Measurements from ENCODE around the gene SGK1. TPM values are rescaled to one million over a fixed set of nuclear protein-coding genes. Genes with fewer than 3 reads are reported as not detected.

Gene SGK1
- total RNA-seq, result 91.0 to 128 TPM (median 102 TPM) in 3 replicates
- long read RNA-seq, full-length matches to known transcripts, result 124 of 159 reads
- long read RNA-seq, partial matches to known transcripts, result 6 of 159 reads
- long read RNA-seq, other reads (novel, unspliced or antisense), result 29 of 159 reads

GRCh38 chr6:134317471-134318131 lies at the start of gene SGK1:
SGK1 (minus strand) TSS chr6:134318112; CDS start chr6:134317460, 652 bp downstream.
- Mint-ChIP-seq H3K4me3 (ENCODE audit: unreplicated experiment) (peak within 1 kb of the TSS; percentile 80), H3K4me1 (ENCODE audit: low read depth) (peaks cover 22% of the 10 kb centered on the region), H3K27ac (ENCODE audit: unreplicated experiment) (no peak within 1 kb of the TSS), H3K36me3 (ENCODE audit: low read depth) (no peaks in the 10 kb centered on the region), H3K9me3 (ENCODE audit: low read depth) (no peaks in the 10 kb centered on the region), H3K27me3 (ENCODE audit: low read depth) (peaks cover 2% of the 10 kb centered on the region)
- DNase-seq (ENCODE audit: low spot score), result no peak
- TF ChIP-seq, protein P1, sequence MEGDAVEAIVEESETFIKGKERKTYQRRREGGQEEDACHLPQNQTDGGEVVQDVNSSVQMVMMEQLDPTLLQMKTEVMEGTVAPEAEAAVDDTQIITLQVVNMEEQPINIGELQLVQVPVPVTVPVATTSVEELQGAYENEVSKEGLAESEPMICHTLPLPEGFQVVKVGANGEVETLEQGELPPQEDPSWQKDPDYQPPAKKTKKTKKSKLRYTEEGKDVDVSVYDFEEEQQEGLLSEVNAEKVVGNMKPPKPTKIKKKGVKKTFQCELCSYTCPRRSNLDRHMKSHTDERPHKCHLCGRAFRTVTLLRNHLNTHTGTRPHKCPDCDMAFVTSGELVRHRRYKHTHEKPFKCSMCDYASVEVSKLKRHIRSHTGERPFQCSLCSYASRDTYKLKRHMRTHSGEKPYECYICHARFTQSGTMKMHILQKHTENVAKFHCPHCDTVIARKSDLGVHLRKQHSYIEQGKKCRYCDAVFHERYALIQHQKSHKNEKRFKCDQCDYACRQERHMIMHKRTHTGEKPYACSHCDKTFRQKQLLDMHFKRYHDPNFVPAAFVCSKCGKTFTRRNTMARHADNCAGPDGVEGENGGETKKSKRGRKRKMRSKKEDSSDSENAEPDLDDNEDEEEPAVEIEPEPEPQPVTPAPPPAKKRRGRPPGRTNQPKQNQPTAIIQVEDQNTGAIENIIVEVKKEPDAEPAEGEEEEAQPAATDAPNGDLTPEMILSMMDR (IDR thresholded peaks at IDR 0.05), result peak; percentile 46

DNA sequence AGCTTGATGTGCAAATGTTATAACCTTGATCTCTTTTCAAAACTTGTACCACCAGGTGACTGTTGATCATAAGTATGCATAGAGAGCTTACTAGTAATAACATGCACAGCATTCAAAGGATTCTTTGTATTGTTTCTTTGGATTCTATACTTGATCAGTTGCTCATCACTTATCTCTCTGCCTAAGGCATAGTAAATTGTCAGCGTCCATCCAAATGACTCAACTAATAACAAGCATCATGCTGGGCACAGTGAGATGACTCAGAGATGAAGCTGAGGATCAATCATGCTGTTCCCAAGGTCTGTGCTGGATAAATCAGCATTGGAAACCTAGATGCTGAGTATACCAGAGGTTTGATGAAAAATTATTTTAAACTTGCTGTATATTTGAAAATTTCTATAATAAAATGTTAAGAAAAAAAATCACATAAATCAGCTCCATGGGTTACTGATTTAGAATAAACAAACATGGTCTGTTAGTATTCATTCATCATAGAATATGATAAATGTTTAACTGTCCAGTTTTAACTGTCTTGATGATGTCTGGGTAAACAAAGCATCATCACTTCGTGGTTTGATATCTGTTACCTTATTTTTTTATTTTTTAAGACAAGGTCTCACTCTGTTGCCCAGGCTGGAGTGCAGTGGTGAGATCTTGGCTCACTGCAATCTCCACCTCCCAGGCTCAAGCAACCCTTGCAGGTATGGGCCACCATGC lies 45.6 kb upstream of the SGK1 start:
- no peak for DNase-seq (ENCODE audit: low spot score)
- H3K36me3 Mint-ChIP-seq (ENCODE audit: low read depth), result no peaks in the 10 kb centered on the region
- H3K27me3 Mint-ChIP-seq (ENCODE audit: low read depth), result no peaks in the 10 kb centered on the region
- no peak overlapping the region for H3K27ac Mint-ChIP-seq (ENCODE audit: unreplicated experiment)
- no peak overlapping the region for H3K4me3 Mint-ChIP-seq (ENCODE audit: unreplicated experiment)
- H3K9me3 Mint-ChIP-seq (ENCODE audit: low read depth), result no peaks in the 10 kb centered on the region
- TF ChIP-seq, protein P1 (IDR thresholded peaks at IDR 0.05), result no peak
- H3K4me1 Mint-ChIP-seq (ENCODE audit: low read depth), result peaks cover 6% of the 10 kb centered on the region

DNA sequence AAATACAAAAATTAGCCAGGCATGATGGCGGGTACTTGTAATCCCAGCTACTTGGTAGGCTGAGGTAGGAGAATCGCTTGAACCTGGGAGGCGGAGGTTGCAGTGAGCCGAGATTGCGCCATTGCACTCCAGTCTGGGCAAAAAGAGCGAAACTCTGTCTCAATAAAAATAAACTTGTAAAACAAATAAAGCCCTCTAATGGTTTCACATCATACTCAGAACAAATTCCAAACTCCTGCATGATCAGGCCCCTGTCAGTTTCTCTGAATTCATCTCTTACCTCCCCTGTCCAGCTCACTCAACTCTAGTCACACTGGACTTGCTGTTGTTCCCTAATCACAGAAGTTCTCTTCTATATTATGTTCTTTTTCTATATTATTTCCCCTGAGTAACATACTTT lies 43.1 kb upstream of the SGK1 start:
- Mint-ChIP-seq H3K4me1 (ENCODE audit: low read depth) (peaks cover 9% of the 10 kb centered on the region), H3K27ac (ENCODE audit: unreplicated experiment) (no peak overlapping the region), H3K27me3 (ENCODE audit: low read depth) (no peaks in the 10 kb centered on the region), H3K9me3 (ENCODE audit: low read depth) (peaks cover 3% of the 10 kb centered on the region), H3K36me3 (ENCODE audit: low read depth) (no peaks in the 10 kb centered on the region), H3K4me3 (ENCODE audit: unreplicated experiment) (no peak overlapping the region)
- TF ChIP-seq, protein P1 (IDR thresholded peaks at IDR 0.05), result no peak
- no peak for DNase-seq (ENCODE audit: low spot score)

DNA sequence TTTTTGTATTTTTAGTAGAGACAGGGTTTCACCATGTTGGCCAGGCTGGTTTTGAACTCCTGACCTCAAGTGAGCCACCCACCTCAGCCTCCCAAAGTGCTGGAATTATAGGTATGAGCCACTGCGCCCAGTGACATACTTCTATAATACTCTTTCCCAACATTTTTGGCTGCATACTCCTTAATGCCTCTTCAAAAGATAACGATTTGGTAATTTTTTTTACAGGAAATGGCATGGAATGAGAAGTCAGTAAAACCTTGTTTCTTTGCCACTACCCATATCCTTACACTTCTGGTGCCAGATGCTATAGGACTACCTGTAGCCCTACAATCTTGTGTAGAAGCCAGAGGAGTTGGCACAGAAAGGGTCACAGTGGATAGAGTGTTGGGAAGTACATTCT lies 41.4 kb upstream of the SGK1 start:
- DNase-seq (ENCODE audit: low spot score), result no peak
- no peaks in the 10 kb centered on the region for H3K27me3 Mint-ChIP-seq (ENCODE audit: low read depth)
- H3K4me1 Mint-ChIP-seq (ENCODE audit: low read depth), result peaks cover 9% of the 10 kb centered on the region
- H3K36me3 Mint-ChIP-seq (ENCODE audit: low read depth), result no peaks in the 10 kb centered on the region
- H3K9me3 Mint-ChIP-seq (ENCODE audit: low read depth), result peaks cover 6% of the 10 kb centered on the region
- H3K4me3 Mint-ChIP-seq (ENCODE audit: unreplicated experiment), result no peak overlapping the region
- H3K27ac Mint-ChIP-seq (ENCODE audit: unreplicated experiment), result no peak overlapping the region
- TF ChIP-seq, protein P1 (IDR thresholded peaks at IDR 0.05), result no peak

DNA sequence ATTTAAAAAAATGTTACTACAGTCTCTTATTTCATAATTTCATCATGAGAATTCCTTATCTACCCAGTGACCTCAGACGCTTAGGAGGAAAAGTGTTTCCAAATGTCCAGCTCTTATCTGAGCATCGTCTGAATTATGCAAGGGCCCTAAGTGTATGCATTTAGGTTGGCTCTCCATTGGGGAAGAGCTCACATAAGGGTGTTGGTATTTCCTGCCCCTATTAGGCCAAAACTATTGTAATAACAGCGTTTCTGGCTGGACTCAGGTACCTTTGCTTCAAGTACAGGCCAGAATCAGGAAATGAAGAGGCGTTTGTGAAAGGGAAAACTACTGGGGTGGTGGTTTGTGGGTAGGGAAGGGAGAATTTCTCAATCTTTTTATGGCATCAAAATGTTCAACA lies 40.4 kb upstream of the SGK1 start:
- no peak for DNase-seq (ENCODE audit: low spot score)
- Mint-ChIP-seq H3K36me3 (ENCODE audit: low read depth) (no peaks in the 10 kb centered on the region), H3K4me3 (ENCODE audit: unreplicated experiment) (no peak overlapping the region), H3K27me3 (ENCODE audit: low read depth) (no peaks in the 10 kb centered on the region), H3K27ac (ENCODE audit: unreplicated experiment) (no peak overlapping the region), H3K9me3 (ENCODE audit: low read depth) (peaks cover 6% of the 10 kb centered on the region), H3K4me1 (ENCODE audit: low read depth) (peaks cover 13% of the 10 kb centered on the region)
- TF ChIP-seq, protein P1 (IDR thresholded peaks at IDR 0.05), result no peak
